SH-SY5Y (cell line): ENCODE results near the gene NUDT8.

Experiments
- GATA2 ChIP-seq: IDR thresholded peaks from 2 replicates; pipeline ENCODE4 v1.6.1; 2011; ENCODE audit warnings: mild to moderate bottlenecking, low read depth, low read length
- GATA3 ChIP-seq: IDR thresholded peaks from 2 replicates; pipeline ENCODE4 v1.6.1; 2011; ENCODE audit warnings: low read depth, mild to moderate bottlenecking, low read length, moderate library complexity

The NUDT8 gene

GRCh38 chr11:67629386-67630227 is at the start of gene NUDT8:
TSS of gene NUDT8 (minus strand) at chr11:67629937. CDS start at chr11:67629911, 26 bp downstream.
- TF ChIP-seq GATA3 (no peak), GATA2 (no peak)

- TF ChIP-seq GATA3, result no peak
- TF ChIP-seq GATA2, result no peak
These were observed 45.5 kb upstream of the NUDT8 start for GRCh38 chr11:67675058-67675747.

- TF ChIP-seq GATA3 (no peak), GATA2 (no peak)
These were observed 44.7 kb upstream of the NUDT8 start, which contains the start of gene ALDH3B2 for GRCh38 chr11:67674442-67674871. TSS of gene ALDH3B2 (minus strand) at chr11:67674623. CDS start at chr11:67666935, 7,688 bp downstream.

GRCh38 chr11:67673902-67674301 is 44.2 kb upstream of the NUDT8 start:
- TF ChIP-seq GATA3, result no peak
- no peak for TF ChIP-seq GATA2

- no peak for TF ChIP-seq GATA3
- no peak for TF ChIP-seq GATA2
These were observed 43.6 kb upstream of the NUDT8 start for GRCh38 chr11:67673358-67673757.

- TF ChIP-seq GATA2 (no peak), GATA3 (no peak)
These were observed 41.4 kb upstream of the NUDT8 start for GRCh38 chr11:67671211-67671520.

GRCh38 chr11:67670316-67671210 is 40.8 kb upstream of the NUDT8 start:
- TF ChIP-seq GATA2 (no peak), GATA3 (no peak)

- TF ChIP-seq GATA3 (no peak), GATA2 (no peak)
These were observed 38.4 kb upstream of the NUDT8 start for GRCh38 chr11:67668192-67668551.

- no peak for TF ChIP-seq GATA2
These were observed 37.9 kb upstream of the NUDT8 start for GRCh38 chr11:67667490-67668191.

- no peak for TF ChIP-seq GATA2
- TF ChIP-seq GATA3, result no peak
These were observed 37.1 kb upstream of the NUDT8 start for GRCh38 chr11:67666676-67667489.

- TF ChIP-seq GATA2, result no peak
- no peak for TF ChIP-seq GATA3
These were observed 36.5 kb upstream of the NUDT8 start for GRCh38 chr11:67666303-67666645.

GRCh38 chr11:67665541-67666302 is 36.0 kb upstream of the NUDT8 start:
- TF ChIP-seq GATA3 (no peak), GATA2 (no peak)
